Measurements from ENCODE around the gene SCN2B. TPM values are rescaled to one million over a fixed set of nuclear protein-coding genes. Genes with fewer than 3 reads are reported as not detected.

SCN2B gene
- total RNA-seq: under 1 TPM in 2 of 5 donors, not detected in 3; 0.29 to 0.92 TPM
- under 1 TPM; 0.12 to 0.46 (median 0.23) TPM for polyA plus RNA-seq
- long read RNA-seq, donor 1, full-length matches to known transcripts: 1 of 1 reads
- long read RNA-seq, donor 1, partial matches to known transcripts: 0 of 1 reads
- long read RNA-seq, donor 1, other reads (novel, unspliced or antisense): 0 of 1 reads
- long read RNA-seq, donor 2: 0 reads
- long read RNA-seq, donor 3: 0 reads
- long read RNA-seq, donor 4: 0 reads
- long read RNA-seq, donor 5, full-length matches to known transcripts: 2 of 2 reads
- long read RNA-seq, donor 5, partial matches to known transcripts: 0 of 2 reads
- long read RNA-seq, donor 5, other reads (novel, unspliced or antisense): 0 of 2 reads
- long read RNA-seq, donor 6, full-length matches to known transcripts: 1 of 1 reads
- long read RNA-seq, donor 6, partial matches to known transcripts: 0 of 1 reads
- long read RNA-seq, donor 6, other reads (novel, unspliced or antisense): 0 of 1 reads
- long read RNA-seq, donor 7, full-length matches to known transcripts: 3 of 3 reads
- long read RNA-seq, donor 7, partial matches to known transcripts: 0 of 3 reads
- long read RNA-seq, donor 7, other reads (novel, unspliced or antisense): 0 of 3 reads
- long read RNA-seq, donor 8, full-length matches to known transcripts: 2 of 2 reads
- long read RNA-seq, donor 8, partial matches to known transcripts: 0 of 2 reads
- long read RNA-seq, donor 8, other reads (novel, unspliced or antisense): 0 of 2 reads
- long read RNA-seq, donor 9: 0 reads
- long read RNA-seq, donor 10, full-length matches to known transcripts: 1 of 1 reads
- long read RNA-seq, donor 10, partial matches to known transcripts: 0 of 1 reads
- long read RNA-seq, donor 10, other reads (novel, unspliced or antisense): 0 of 1 reads

DNA sequence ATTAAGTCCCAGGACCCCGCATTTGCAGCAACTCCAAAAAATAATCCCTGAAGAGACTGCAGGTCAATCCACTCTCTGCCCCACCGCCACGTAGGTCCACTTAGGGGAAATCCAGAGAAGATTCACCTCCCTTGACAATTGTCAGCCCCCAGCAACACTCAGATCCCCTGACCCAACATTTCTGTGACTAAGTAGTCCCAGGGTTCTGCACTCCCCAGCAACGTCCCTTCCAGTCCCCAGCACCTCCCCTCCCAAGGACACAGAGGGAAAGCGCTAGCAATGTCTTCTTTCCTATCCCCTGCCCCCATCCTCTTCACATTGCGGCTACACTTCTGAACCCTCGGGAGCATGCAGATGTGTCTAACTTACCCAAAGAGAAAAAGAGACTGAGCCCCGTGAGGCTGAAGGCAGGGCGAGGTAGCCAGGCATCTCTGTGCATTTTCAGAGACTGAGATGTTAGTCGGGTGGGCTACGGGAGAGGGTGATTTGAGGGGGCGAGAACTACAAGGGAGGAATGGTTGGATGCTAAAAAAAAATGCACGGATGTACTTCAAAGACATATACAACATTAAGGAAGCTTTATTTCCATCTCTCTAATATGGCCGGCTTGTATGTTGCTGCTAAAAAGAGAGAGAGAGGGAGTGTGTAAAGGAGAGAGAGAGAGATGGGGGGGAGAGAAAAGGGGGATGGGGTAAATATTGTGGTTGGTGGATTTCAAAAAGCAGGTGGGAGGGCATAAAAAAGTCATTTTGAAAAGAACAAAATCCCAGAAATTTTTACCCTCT is at the start of gene SCN2B:
Gene SCN2B (minus strand): TSS at position 647 of the 785 bp plus-strand sequence. CDS start 208 bp downstream, at position 439.
- intact Hi-C loops (cut with DNase I; ENCODE audit: low total_unique reads): no loop called here
- TF ChIP-seq, protein P1, sequence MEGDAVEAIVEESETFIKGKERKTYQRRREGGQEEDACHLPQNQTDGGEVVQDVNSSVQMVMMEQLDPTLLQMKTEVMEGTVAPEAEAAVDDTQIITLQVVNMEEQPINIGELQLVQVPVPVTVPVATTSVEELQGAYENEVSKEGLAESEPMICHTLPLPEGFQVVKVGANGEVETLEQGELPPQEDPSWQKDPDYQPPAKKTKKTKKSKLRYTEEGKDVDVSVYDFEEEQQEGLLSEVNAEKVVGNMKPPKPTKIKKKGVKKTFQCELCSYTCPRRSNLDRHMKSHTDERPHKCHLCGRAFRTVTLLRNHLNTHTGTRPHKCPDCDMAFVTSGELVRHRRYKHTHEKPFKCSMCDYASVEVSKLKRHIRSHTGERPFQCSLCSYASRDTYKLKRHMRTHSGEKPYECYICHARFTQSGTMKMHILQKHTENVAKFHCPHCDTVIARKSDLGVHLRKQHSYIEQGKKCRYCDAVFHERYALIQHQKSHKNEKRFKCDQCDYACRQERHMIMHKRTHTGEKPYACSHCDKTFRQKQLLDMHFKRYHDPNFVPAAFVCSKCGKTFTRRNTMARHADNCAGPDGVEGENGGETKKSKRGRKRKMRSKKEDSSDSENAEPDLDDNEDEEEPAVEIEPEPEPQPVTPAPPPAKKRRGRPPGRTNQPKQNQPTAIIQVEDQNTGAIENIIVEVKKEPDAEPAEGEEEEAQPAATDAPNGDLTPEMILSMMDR (IDR thresholded peaks at IDR 0.05): no peak
- TF ChIP-seq POLR2A (IDR thresholded peaks at IDR 0.05) (no peak), POLR2AphosphoS5 (IDR thresholded peaks at IDR 0.05) (no peak), EP300 (IDR thresholded peaks at IDR 0.05) (no peak)
- Histone ChIP-seq H3K27ac (no peak within 1 kb of the TSS), H3K27me3 (peaks cover 0 to 52% (median 0%) of the 10 kb centered on the region in 3 donors), H3K4me1 (peaks cover 0 to 32% (median 13%) of the 10 kb centered on the region in 4 donors), H3K9me3 (no peaks in the 10 kb centered on the region), H3K36me3 (no peaks in the 10 kb centered on the region), H3K4me3 (peak within 1 kb of the TSS; percentile 20 to 27 (median 26))
- DNase-seq: peak in 1 of 2 donors; percentile 62
- 30 to 48% (median 45%) methylated on average over 14 of the region's 14 CpGs for WGBS, 5 donors

GRCh38 chr11:118224511-118225188 is 48.2 kb upstream of the SCN2B start, which contains the start of gene JAML:
JAML (minus strand) TSS chr11:118225011; CDS start chr11:118214866, 10,145 bp downstream.
- Histone ChIP-seq H3K27ac (peak within 1 kb of the TSS; percentile 5 to 69 (median 43)), H3K27me3 (peaks cover 0 to 15% (median 0%) of the 10 kb centered on the region in 3 donors), H3K4me3 (peak within 1 kb of the TSS; percentile 0 to 31 (median 24)), H3K4me1 (peaks cover 0 to 27% (median 0%) of the 10 kb centered on the region in 4 donors), H3K36me3 (peaks cover 0 to 15% (median 4%) of the 10 kb centered on the region in 4 donors), H3K9me3 (no peaks in the 10 kb centered on the region)
- TF ChIP-seq POLR2A (IDR thresholded peaks at IDR 0.05) (no peak), EP300 (IDR thresholded peaks at IDR 0.05) (no peak), POLR2AphosphoS5 (IDR thresholded peaks at IDR 0.05) (peak in 2 of 3 donors; percentile 14 to 39)
- TF ChIP-seq, protein P1 (IDR thresholded peaks at IDR 0.05): no peak
- intact Hi-C loops (cut with DNase I; ENCODE audit: low total_unique reads): no loop called here
- 70 to 77% (median 71%) methylated on average over 6 of the region's 6 CpGs for WGBS, 5 donors
- peak; percentile 29 to 69 for DNase-seq

DNA sequence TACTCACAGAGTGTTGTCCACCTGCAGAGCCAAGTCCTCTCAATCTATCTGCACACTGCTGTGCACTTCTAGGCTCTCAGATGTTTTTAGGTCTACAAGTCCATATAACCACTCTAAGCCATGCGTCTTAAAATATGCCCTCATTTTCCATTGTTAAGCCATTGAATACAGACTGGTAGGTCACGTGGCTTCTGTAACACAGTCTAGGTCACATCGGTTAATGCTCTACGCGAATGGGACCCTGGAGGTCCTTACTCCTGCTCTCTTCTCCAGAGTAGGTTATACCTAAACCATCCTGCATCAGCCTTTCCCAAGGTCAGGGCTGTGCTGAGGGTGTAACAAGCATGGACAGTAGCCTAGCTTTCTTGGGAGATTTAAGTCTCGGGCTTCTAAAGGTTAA is 47.6 kb upstream of the SCN2B start:
- H3K9me3 ChIP-seq: no peaks in the 10 kb centered on the region
- no peak for DNase-seq
- TF ChIP-seq, protein P1 (IDR thresholded peaks at IDR 0.05): no peak
- TF ChIP-seq POLR2AphosphoS5 (IDR thresholded peaks at IDR 0.05) (no peak), EP300 (IDR thresholded peaks at IDR 0.05) (no peak), POLR2A (IDR thresholded peaks at IDR 0.05) (no peak)
- H3K4me1 ChIP-seq: peaks cover 0 to 20% (median 0%) of the 10 kb centered on the region in 4 donors
- 73 to 83% (median 79%) methylated on average over 6 of the region's 6 CpGs for WGBS, 5 donors
- peak overlapping the region; percentile 0 to 31 (median 24) for H3K4me3 ChIP-seq
- intact Hi-C loops (cut with DNase I; ENCODE audit: low total_unique reads): no loop called here
- H3K27me3 ChIP-seq: peaks cover 0 to 15% (median 0%) of the 10 kb centered on the region in 3 donors
- H3K36me3 ChIP-seq: peaks cover 0 to 8% (median 4%) of the 10 kb centered on the region in 4 donors
- peak overlapping the region in 4 of 5 donors; percentile 42 to 69 (median 56) for H3K27ac ChIP-seq

All from stomach (tissue), 19 donors.